Activated naive CD4-positive, alpha-beta T cell (primary cell): ENCODE data around the gene TRABD2B.

Source experiments
- DNase-seq, 4 experiments: peaks; one replicate each; lab custom pipeline; 2025; lab: John Stamatoyannopoulos, UW

Gene TRABD2B

GRCh38 chr1:47997289-47998200, at the start of gene TRABD2B:
TSS of gene TRABD2B (minus strand) at chr1:47997385.
- DNase-seq = peak; percentile 4 to 54 (median 26)

- DNase-seq = no peak
Measured at GRCh38 chr1:48044311-48044710, 47.1 kb upstream of the TRABD2B start.

GRCh38 chr1:48043622-48044021, 46.4 kb upstream of the TRABD2B start:
- no peak for DNase-seq

GRCh38 chr1:48040154-48040553, 43.0 kb upstream of the TRABD2B start:
- no peak for DNase-seq

GRCh38 chr1:48039088-48040054, 42.2 kb upstream of the TRABD2B start:
- DNase-seq = no peak

GRCh38 chr1:48038270-48038767, 41.1 kb upstream of the TRABD2B start:
- DNase-seq = no peak

GRCh38 chr1:48036710-48037355, 39.6 kb upstream of the TRABD2B start:
- DNase-seq = no peak

GRCh38 chr1:48035371-48036141, 38.4 kb upstream of the TRABD2B start:
- DNase-seq = no peak

GRCh38 chr1:48033495-48034045, 36.4 kb upstream of the TRABD2B start:
- DNase-seq = no peak

GRCh38 chr1:48031676-48032075, 34.5 kb upstream of the TRABD2B start:
- no peak for DNase-seq

- no peak for DNase-seq
Measured at GRCh38 chr1:48030696-48031365, 33.6 kb upstream of the TRABD2B start.

GRCh38 chr1:48030211-48030610, 33.0 kb upstream of the TRABD2B start:
- no peak for DNase-seq

- no peak for DNase-seq
Measured at GRCh38 chr1:48028218-48029069, 31.3 kb upstream of the TRABD2B start.

GRCh38 chr1:48027533-48027835, 30.3 kb upstream of the TRABD2B start:
- DNase-seq = no peak

GRCh38 chr1:48026701-48027532, 29.7 kb upstream of the TRABD2B start:
- no peak for DNase-seq

- DNase-seq = no peak
Measured at GRCh38 chr1:48026275-48026674, 29.1 kb upstream of the TRABD2B start.

- no peak for DNase-seq
Measured at GRCh38 chr1:48025076-48025475, 27.9 kb upstream of the TRABD2B start.

GRCh38 chr1:48023488-48023887, 26.3 kb upstream of the TRABD2B start:
- DNase-seq = no peak

GRCh38 chr1:48022306-48022705, 25.1 kb upstream of the TRABD2B start:
- no peak for DNase-seq
